Activated CD8-positive, alpha-beta memory T cell treated with anti-CD3 and anti-CD28 coated beads for 1 hour (primary cell): ENCODE data around the gene SLC8A2.
A peak's percentile ranks its signal among the peaks of the same experiment; 100 is the strongest.

ENCODE experiments used
- DNase-seq, 2 donors: peaks; one replicate each; pipeline ENCODE4 v3.0.0-alpha.2; 2020; ENCODE audit warnings: low read depth in 1 of 2; ENCODE audit errors: extremely low read depth in 1 of 2

Gene SLC8A2

GRCh38 chr19:47433121-47433520, 38.6 kb downstream of the SLC8A2 start:
- no peak for DNase-seq

DNA sequence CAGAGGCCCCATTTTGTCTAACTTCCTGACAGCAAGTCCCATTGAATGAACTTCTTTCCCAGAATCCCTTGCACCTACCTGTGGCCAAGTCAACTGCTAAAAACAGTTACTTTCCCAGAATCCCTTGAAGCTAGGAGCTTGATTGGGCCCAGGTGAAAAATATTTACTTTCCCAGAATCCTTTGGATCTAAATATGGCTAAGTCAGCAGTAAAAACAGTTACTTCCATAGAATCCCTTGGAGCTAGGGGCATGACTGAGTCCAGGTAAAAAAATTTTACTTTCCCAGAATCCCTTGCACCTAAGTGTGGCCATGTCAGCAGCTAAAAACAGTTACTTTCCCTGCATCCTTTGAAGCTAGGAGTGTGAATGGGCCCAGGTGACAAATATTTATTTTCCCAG, 39.2 kb downstream of the SLC8A2 start:
- no peak for DNase-seq

DNA sequence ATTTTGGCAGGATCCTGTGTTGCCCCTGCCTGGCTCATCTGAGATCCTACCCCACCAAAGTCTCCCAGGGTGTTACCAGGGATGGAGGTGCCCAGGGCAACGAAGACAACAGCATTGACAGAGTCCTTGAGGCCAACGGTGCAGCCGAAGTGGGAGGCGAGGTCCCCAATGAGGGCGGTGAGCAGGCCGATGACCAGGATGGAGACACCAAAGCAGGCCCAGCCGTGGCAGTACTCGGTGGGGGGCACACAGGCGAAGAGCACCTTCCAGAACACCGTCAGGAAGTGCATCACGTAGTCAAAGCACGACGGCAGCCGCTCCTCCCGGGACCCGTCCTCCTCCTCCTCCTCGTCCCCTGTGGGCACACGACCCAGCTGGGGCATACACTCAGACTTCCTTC, 39.6 kb downstream of the SLC8A2 start:
- no peak for DNase-seq

- DNase-seq, result no peak
Measured at GRCh38 chr19:47430041-47430802, 41.5 kb downstream of the SLC8A2 start.

- no peak for DNase-seq
Measured at GRCh38 chr19:47429140-47429793, 42.4 kb downstream of the SLC8A2 start.

GRCh38 chr19:47428177-47428894, 43.4 kb downstream of the SLC8A2 start:
- DNase-seq, result peak; percentile 60 to 63

- DNase-seq, result peak in 1 of 2 donors; percentile 43
Measured at GRCh38 chr19:47427241-47428176, 44.2 kb downstream of the SLC8A2 start.

- no peak for DNase-seq
Measured at GRCh38 chr19:47423203-47423882, 48.4 kb downstream of the SLC8A2 start.

GRCh38 chr19:47422417-47423163, 49.1 kb downstream of the SLC8A2 start:
- DNase-seq, result no peak

- no peak for DNase-seq
Measured at GRCh38 chr19:47421844-47422395, 49.8 kb downstream of the SLC8A2 start.

GRCh38 chr19:47421244-47421786, 50.4 kb downstream of the SLC8A2 start:
- no peak for DNase-seq

GRCh38 chr19:47419789-47420188, 51.9 kb downstream of the SLC8A2 start:
- no peak for DNase-seq

DNA sequence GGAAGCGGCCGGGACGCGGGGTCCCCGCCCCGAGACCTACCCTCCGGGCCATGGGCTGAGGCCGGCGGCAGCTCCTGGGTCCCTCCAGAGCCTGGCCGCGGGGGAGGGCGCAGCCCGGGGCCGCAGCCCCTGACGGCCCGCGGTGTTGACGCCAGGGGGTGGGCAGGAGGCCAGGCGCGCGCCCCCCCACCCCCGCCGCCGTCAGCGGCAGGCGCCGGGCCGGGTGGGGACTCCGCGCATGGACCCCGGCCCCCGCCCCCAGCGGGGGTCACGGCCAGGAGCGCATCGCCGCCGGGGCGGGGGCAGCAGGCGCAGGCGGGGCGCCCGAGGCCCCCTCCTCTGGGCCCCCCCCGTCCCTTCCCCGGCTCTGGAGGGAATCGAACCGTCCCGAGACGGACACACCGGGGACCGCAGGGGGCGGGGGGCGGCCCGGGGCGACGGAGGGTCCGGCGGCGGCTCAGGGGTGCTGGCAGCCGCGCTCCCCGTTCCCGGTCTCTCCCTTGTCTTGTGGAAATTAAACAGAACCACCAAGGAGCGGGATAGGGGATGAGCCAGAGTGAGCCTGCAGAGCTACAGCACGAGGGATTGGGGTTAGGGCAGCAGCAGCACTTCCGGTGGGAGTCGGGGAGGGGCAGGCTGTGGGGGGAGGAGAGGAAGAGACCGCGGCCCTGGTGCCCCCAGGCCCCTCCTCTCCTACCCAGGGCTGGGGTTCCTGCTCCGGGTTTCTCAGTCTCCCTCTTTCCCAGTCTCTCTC, 52.5 kb downstream of the SLC8A2 start, which contains the start of gene MEIS3:
MEIS3 (minus strand) TSS at position 498 of the 754 bp plus-strand sequence; CDS start at position 52, 446 bp downstream.
- no peak for DNase-seq

DNA sequence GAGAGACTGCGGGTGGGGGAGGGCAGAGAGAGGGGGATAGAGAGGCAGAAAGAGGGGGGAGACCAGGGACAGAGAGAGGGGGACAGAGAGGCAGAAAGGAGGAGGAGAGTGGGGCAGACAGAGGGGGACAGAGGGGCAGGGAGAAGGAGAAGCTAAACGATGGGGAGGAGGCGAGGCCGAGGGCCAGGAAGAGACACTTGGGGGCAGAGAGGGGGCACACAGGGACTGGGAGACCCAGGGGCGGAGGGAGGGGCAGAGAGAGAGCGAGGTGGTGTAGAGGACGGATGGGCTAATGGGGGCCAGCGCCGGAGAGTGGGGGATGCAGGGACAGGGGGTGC, 53.0 kb downstream of the SLC8A2 start:
- no peak for DNase-seq

DNA sequence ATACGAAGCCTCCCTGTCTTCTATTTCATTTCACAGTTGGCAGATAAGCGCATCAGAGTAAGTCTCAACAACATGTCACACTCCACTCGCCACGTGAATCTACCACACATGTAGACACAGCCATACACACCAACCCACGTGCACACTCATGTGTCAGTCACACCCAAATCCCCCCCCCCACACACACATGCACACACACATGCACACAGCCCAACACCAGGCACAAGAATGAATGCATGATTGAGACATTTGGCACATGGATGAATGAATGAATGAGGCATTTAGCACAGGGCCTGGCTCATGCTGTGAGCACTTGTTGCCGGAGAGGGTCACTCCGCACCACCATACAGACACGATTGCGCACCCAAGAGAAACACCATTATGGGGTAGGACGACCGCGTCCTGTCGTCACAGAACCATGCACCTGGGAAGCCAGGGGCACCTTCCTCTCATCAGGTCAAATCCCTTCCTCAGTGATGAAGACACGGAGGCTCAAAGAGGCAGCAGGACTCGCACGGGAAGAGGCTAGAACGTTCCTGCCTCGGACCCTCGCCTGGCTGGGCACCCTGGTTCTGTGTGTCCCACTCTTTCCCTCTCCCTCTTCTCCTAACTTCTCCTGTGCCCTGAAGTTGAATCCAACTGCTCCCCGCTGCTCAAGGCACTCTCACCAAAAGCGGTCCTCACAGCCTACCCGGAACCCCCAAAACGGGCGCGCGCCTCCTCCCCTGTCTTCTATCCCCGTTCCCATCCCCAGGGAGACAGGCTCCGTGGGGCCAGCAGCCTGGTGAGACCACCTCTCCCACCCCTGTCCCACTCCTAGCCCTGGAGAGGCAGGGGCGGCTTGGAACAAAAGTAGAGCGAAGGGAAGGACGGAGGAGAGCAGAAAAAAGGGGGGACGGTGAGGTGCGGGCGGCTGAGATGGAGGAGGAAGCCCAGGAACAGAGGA, 53.7 kb downstream of the SLC8A2 start:
- no peak for DNase-seq

- no peak for DNase-seq
Measured at GRCh38 chr19:47417107-47417745, 54.5 kb downstream of the SLC8A2 start.

DNA sequence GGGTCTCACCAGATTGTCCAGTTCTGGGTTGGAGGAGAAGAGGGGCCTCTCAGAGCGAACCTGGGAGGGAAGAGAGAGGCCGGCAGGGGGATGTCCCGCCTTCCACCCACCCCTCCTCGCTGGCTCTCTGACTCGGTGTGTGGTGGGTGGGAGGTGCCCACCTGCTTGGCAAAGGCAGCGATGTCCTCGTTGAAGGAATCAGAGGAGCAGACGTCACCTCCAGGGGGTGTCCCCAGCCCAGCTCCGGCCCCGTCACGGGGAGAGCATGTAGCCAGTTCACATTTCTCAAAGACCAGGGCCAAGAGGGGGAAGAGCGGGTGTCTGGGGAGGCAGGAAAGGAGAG, 55.1 kb downstream of the SLC8A2 start:
- DNase-seq, result no peak
